Measurements from ENCODE around the gene PIMREG. TPM values are rescaled to one million over a fixed set of nuclear protein-coding genes. Genes with fewer than 3 reads are reported as not detected.

Gene PIMREG
- total RNA-seq, 1 donor from 2014 or later = 6.3 TPM

- Histone ChIP-seq H3K27ac (ENCODE audit: low read depth, low read length) (no peak overlapping the region), H3K9me3 (ENCODE audit: control insufficient read depth in 3 of 3, low read length in 3 of 3) (no peaks in the 10 kb centered on the region), H3K27me3 (ENCODE audit: control insufficient read depth in 3 of 3, insufficient read depth in 3 of 3, low read length in 3 of 3) (peaks cover 8 to 12% (median 12%) of the 10 kb centered on the region in 3 donors), H3K4me1 (ENCODE audit: control insufficient read depth in 3 of 3, insufficient read depth in 3 of 3, low read length in 3 of 3) (peaks cover 0 to 5% (median 0%) of the 10 kb centered on the region in 3 donors), H3K4me3 (ENCODE audit: low read length in 3 of 3) (no peak overlapping the region), H3K36me3 (ENCODE audit: control insufficient read depth in 3 of 3, insufficient read depth in 3 of 3, low read length in 3 of 3) (no peaks in the 10 kb centered on the region), H3K9ac (ENCODE audit: low read depth in 1 of 3, low read length in 3 of 3) (no peak overlapping the region)
Observed at GRCh38 chr17:6450926-6451832, 6.9 kb downstream of the PIMREG start.

GRCh38 chr17:6452471-6453266 lies 8.4 kb downstream of the PIMREG start:
- Histone ChIP-seq H3K9ac (ENCODE audit: low read depth in 1 of 3, low read length in 3 of 3) (no peak overlapping the region), H3K27me3 (ENCODE audit: control insufficient read depth in 3 of 3, insufficient read depth in 3 of 3, low read length in 3 of 3) (peaks cover 9 to 17% (median 13%) of the 10 kb centered on the region in 3 donors), H3K36me3 (ENCODE audit: control insufficient read depth in 3 of 3, insufficient read depth in 3 of 3, low read length in 3 of 3) (no peaks in the 10 kb centered on the region), H3K4me1 (ENCODE audit: control insufficient read depth in 3 of 3, insufficient read depth in 3 of 3, low read length in 3 of 3) (peaks cover 0 to 12% (median 9%) of the 10 kb centered on the region in 3 donors), H3K4me3 (ENCODE audit: low read length in 3 of 3) (no peak overlapping the region), H3K9me3 (ENCODE audit: control insufficient read depth in 3 of 3, low read length in 3 of 3) (no peaks in the 10 kb centered on the region), H3K27ac (ENCODE audit: low read depth, low read length) (no peak overlapping the region)

- no peak overlapping the region for H3K27ac ChIP-seq (ENCODE audit: low read depth, low read length)
- no peaks in the 10 kb centered on the region for H3K9me3 ChIP-seq (ENCODE audit: control insufficient read depth in 3 of 3, low read length in 3 of 3)
- no peak overlapping the region for H3K4me3 ChIP-seq (ENCODE audit: low read length in 3 of 3)
- H3K9ac ChIP-seq (ENCODE audit: low read depth in 1 of 3, low read length in 3 of 3) = no peak overlapping the region
- H3K27me3 ChIP-seq (ENCODE audit: control insufficient read depth in 3 of 3, insufficient read depth in 3 of 3, low read length in 3 of 3) = peaks cover 9 to 17% (median 13%) of the 10 kb centered on the region in 3 donors
- no peaks in the 10 kb centered on the region for H3K36me3 ChIP-seq (ENCODE audit: control insufficient read depth in 3 of 3, insufficient read depth in 3 of 3, low read length in 3 of 3)
- peaks cover 0 to 12% (median 9%) of the 10 kb centered on the region in 3 donors for H3K4me1 ChIP-seq (ENCODE audit: control insufficient read depth in 3 of 3, insufficient read depth in 3 of 3, low read length in 3 of 3)
Observed at GRCh38 chr17:6453279-6454024, 9.2 kb downstream of the PIMREG start.

- Histone ChIP-seq H3K9me3 (ENCODE audit: control insufficient read depth in 3 of 3, low read length in 3 of 3) (no peaks in the 10 kb centered on the region), H3K4me1 (ENCODE audit: control insufficient read depth in 3 of 3, insufficient read depth in 3 of 3, low read length in 3 of 3) (peaks cover 0 to 12% (median 9%) of the 10 kb centered on the region in 3 donors), H3K9ac (ENCODE audit: low read depth in 1 of 3, low read length in 3 of 3) (no peak overlapping the region), H3K36me3 (ENCODE audit: control insufficient read depth in 3 of 3, insufficient read depth in 3 of 3, low read length in 3 of 3) (no peaks in the 10 kb centered on the region), H3K27ac (ENCODE audit: low read depth, low read length) (no peak overlapping the region), H3K27me3 (ENCODE audit: control insufficient read depth in 3 of 3, insufficient read depth in 3 of 3, low read length in 3 of 3) (peaks cover 9 to 17% (median 17%) of the 10 kb centered on the region in 3 donors), H3K4me3 (ENCODE audit: low read length in 3 of 3) (no peak overlapping the region)
Observed at GRCh38 chr17:6454495-6455320, 10.5 kb downstream of the PIMREG start.

GRCh38 chr17:6455321-6455705 lies 11.1 kb downstream of the PIMREG start:
- H3K27me3 ChIP-seq (ENCODE audit: control insufficient read depth in 3 of 3, insufficient read depth in 3 of 3, low read length in 3 of 3) = peaks cover 9 to 19% (median 17%) of the 10 kb centered on the region in 3 donors
- no peak overlapping the region for H3K4me3 ChIP-seq (ENCODE audit: low read length in 3 of 3)
- no peaks in the 10 kb centered on the region for H3K36me3 ChIP-seq (ENCODE audit: control insufficient read depth in 3 of 3, insufficient read depth in 3 of 3, low read length in 3 of 3)
- H3K9me3 ChIP-seq (ENCODE audit: control insufficient read depth in 3 of 3, low read length in 3 of 3) = no peaks in the 10 kb centered on the region
- no peak overlapping the region for H3K9ac ChIP-seq (ENCODE audit: low read depth in 1 of 3, low read length in 3 of 3)
- no peak overlapping the region for H3K27ac ChIP-seq (ENCODE audit: low read depth, low read length)
- H3K4me1 ChIP-seq (ENCODE audit: control insufficient read depth in 3 of 3, insufficient read depth in 3 of 3, low read length in 3 of 3) = peaks cover 0 to 12% (median 9%) of the 10 kb centered on the region in 3 donors

GRCh38 chr17:6456321-6456720 lies 12.1 kb downstream of the PIMREG start:
- H3K4me3 ChIP-seq (ENCODE audit: low read length in 3 of 3) = no peak overlapping the region
- H3K4me1 ChIP-seq (ENCODE audit: control insufficient read depth in 3 of 3, insufficient read depth in 3 of 3, low read length in 3 of 3) = peaks cover 0 to 12% (median 9%) of the 10 kb centered on the region in 3 donors

GRCh38 chr17:6456914-6457687 lies 12.8 kb downstream of the PIMREG start:
- H3K4me3 ChIP-seq (ENCODE audit: low read length in 3 of 3) = no peak overlapping the region
- no peaks in the 10 kb centered on the region for H3K9me3 ChIP-seq (ENCODE audit: control insufficient read depth in 3 of 3, low read length in 3 of 3)
- H3K36me3 ChIP-seq (ENCODE audit: control insufficient read depth in 3 of 3, insufficient read depth in 3 of 3, low read length in 3 of 3) = no peaks in the 10 kb centered on the region
- no peak overlapping the region for H3K27ac ChIP-seq (ENCODE audit: low read depth, low read length)
- peaks cover 9 to 19% (median 18%) of the 10 kb centered on the region in 3 donors for H3K27me3 ChIP-seq (ENCODE audit: control insufficient read depth in 3 of 3, insufficient read depth in 3 of 3, low read length in 3 of 3)
- peaks cover 0 to 12% (median 9%) of the 10 kb centered on the region in 3 donors for H3K4me1 ChIP-seq (ENCODE audit: control insufficient read depth in 3 of 3, insufficient read depth in 3 of 3, low read length in 3 of 3)
- H3K9ac ChIP-seq (ENCODE audit: low read depth in 1 of 3, low read length in 3 of 3) = no peak overlapping the region

More at GRCh38 chr17:6456321-6456720, 12.1 kb downstream of the PIMREG start:
- Histone ChIP-seq H3K9ac (ENCODE audit: low read depth in 1 of 3, low read length in 3 of 3) (no peak overlapping the region), H3K27ac (ENCODE audit: low read depth, low read length) (no peak overlapping the region), H3K36me3 (ENCODE audit: control insufficient read depth in 3 of 3, insufficient read depth in 3 of 3, low read length in 3 of 3) (no peaks in the 10 kb centered on the region), H3K9me3 (ENCODE audit: control insufficient read depth in 3 of 3, low read length in 3 of 3) (no peaks in the 10 kb centered on the region), H3K27me3 (ENCODE audit: control insufficient read depth in 3 of 3, insufficient read depth in 3 of 3, low read length in 3 of 3) (peaks cover 9 to 19% (median 17%) of the 10 kb centered on the region in 3 donors)

GRCh38 chr17:6457688-6458459 lies 13.6 kb downstream of the PIMREG start:
- H3K9ac ChIP-seq (ENCODE audit: low read depth in 1 of 3, low read length in 3 of 3) = no peak overlapping the region
- no peaks in the 10 kb centered on the region for H3K9me3 ChIP-seq (ENCODE audit: control insufficient read depth in 3 of 3, low read length in 3 of 3)
- H3K4me3 ChIP-seq (ENCODE audit: low read length in 3 of 3) = no peak overlapping the region
- no peak overlapping the region for H3K27ac ChIP-seq (ENCODE audit: low read depth, low read length)
- H3K36me3 ChIP-seq (ENCODE audit: control insufficient read depth in 3 of 3, insufficient read depth in 3 of 3, low read length in 3 of 3) = no peaks in the 10 kb centered on the region
- H3K4me1 ChIP-seq (ENCODE audit: control insufficient read depth in 3 of 3, insufficient read depth in 3 of 3, low read length in 3 of 3) = peaks cover 0 to 12% (median 9%) of the 10 kb centered on the region in 3 donors
- peaks cover 9 to 19% (median 18%) of the 10 kb centered on the region in 3 donors for H3K27me3 ChIP-seq (ENCODE audit: control insufficient read depth in 3 of 3, insufficient read depth in 3 of 3, low read length in 3 of 3)
